GM19193 (cell line): Measurements from ENCODE around the gene SH3YL1.

Experiments used
- POLR2A ChIP-seq: IDR thresholded peaks from 4 replicates; pipeline ENCODE4 v1.6.1; 2011; ENCODE audit not compliant: insufficient read depth, insufficient read length; ENCODE audit errors: extremely low read depth

The SH3YL1 gene

DNA sequence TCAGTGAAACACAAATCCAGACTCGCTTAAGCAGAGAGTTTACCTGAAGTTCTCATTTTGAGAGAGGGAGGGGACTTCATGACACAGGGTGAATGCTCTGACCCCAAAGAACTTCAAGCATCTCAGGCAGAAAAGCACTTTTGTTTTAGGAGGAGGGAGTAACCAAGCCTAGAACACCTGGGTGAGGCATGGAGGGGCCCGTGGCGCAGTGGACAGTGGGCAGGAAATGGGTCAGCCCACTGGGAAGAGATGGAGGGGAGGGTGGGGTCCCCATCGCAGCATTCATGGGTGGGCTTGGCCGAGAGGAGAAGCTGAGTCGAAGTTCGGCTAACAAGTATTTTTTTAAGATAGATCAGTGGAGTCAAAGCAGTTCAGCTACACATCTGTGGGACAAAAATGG is 67.9 kb downstream of the SH3YL1 start:
- TF ChIP-seq POLR2A: no peak

- no peak for TF ChIP-seq POLR2A
Measured at GRCh38 chr2:193141-193671, 70.6 kb downstream of the SH3YL1 start.

- TF ChIP-seq POLR2A: no peak
Measured at GRCh38 chr2:191311-192190, 72.3 kb downstream of the SH3YL1 start.

DNA sequence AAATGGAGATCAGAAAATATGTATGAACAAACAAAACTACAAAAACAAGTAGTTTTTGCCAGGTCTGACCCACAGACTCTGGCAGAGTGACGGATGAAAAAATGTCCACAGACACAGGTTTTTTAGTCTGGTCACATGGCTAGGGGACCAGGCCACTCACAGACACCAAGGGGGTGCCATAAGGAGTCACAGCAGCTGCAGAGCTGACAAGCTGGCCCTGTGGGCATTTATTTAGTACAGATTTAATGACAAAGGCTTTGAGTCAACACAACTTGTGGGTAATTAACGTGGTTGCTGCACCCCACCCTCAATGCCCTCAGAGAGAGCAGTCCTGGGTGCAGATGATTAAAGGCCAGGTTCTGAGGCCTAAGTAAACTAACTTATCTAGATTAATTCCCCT is 76.0 kb downstream of the SH3YL1 start:
- TF ChIP-seq POLR2A: no peak

- TF ChIP-seq POLR2A: no peak
Measured at GRCh38 chr2:185221-185620, 78.6 kb downstream of the SH3YL1 start.

DNA sequence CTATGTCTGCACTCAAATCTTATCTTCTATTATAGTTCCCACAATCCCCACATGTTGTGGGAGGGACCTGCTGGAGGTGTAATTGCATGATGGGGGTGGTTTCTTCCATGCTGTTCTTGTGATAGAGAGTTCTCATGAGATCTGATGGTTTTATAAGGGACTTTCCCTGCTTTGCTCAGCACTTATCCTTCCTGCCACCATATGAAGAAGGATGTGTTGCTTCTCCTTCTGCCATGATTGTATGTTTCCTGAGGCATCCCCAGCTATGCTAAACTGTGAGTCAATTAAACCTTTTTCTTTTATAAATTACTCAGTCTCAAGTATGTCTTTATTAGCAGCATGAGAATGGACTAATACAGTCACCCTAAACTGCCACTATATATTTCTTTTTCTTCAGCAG is 79.1 kb downstream of the SH3YL1 start:
- TF ChIP-seq POLR2A: no peak

- TF ChIP-seq POLR2A: no peak
Measured at GRCh38 chr2:182509-183122, 81.2 kb downstream of the SH3YL1 start.

DNA sequence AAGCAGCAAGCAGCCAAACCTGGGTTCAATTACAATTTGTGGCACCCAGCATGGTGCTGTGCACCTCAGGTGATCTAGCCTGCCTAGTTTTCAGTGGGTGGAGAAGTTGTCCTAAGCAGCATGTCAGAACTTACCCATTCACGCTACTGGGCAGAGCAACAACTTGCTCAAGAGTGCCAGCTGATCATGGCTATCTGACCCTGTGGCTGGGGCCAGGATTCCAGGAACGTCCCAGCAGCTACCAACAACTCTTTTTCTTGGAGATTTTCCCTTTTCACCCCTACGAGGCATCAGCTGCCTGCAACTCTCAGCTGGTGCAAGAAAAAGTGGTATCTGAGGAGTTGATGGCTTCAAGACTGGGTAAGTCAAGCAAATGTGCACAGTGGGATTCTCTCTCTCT is 83.5 kb downstream of the SH3YL1 start:
- no peak for TF ChIP-seq POLR2A

- TF ChIP-seq POLR2A: no peak
Measured at GRCh38 chr2:179886-180285, 83.9 kb downstream of the SH3YL1 start.

DNA sequence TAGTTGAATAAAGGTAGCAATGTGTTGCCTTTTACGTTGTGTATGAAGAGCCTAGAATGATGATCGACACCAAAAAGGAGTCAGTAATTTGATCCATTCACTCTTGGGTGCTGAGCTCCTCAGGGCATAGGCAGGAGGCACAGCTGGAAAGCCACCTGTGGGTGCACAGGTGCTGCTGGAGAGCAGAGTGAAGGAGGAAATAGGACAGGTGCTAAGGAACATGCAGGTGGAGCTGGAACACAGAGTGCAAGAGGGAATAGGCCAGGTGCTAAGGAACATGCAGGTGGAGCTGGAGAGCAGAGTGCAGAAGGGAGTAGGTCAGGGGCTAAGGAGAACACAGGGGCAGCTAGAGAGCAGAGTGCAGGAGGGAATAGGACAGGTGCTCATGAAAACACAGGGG is 86.1 kb downstream of the SH3YL1 start:
- TF ChIP-seq POLR2A: no peak

GRCh38 chr2:176917-177316 is 86.9 kb downstream of the SH3YL1 start:
- TF ChIP-seq POLR2A: no peak

- TF ChIP-seq POLR2A: no peak
Measured at GRCh38 chr2:175880-176820, 87.7 kb downstream of the SH3YL1 start.

DNA sequence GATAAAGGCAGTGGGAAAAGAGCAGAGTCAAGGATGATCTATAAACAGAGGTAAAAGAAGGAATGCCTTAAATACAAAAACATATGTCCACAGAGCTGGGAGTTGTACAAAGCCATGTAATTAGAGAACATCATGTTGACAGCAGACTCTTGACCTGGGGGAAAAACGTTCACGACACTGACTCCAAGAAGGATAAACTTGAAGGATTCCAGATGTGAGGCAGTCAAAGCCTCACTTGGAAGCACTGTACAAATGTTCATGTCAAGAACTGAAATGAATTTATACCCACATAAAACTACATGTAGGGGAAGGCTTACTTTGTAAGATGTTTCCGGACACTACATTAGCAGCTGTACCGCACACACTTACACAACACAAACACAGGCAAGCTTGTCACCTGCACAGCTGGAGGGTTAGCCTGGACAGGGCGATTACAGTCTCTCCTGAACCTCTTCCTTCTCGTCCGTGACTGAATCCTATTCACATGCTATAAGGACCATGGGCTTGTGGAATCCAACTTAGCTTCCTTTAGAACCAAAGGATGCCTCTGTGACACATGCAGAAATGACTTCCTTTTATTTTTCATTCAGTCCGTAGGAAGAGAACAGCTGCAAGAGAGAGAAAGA is 88.6 kb downstream of the SH3YL1 start:
- no peak for TF ChIP-seq POLR2A

DNA sequence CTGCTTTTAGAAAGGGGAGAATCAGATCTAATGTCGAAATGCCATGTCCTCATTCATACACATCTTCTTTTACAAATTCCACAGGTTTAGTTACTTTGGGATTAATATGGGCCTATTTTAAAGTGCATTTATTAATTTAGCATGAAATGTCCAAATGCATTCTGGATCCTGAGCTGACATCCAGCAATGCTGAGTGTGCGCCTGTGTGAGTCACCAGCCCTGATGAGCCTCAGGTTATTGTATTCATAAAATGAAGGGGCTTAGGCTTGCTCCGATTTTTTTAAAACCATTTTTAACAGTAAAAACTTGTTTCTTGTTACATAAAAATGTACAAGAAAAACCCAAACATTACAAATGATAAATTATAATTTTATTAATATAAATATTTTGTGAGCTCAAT is 94.1 kb downstream of the SH3YL1 start:
- no peak for TF ChIP-seq POLR2A
